Measurements from ENCODE around the gene LRRC30. TPM values are rescaled to one million over a fixed set of nuclear protein-coding genes. Genes with fewer than 3 reads are reported as not detected.

Gene LRRC30
- total and polyA plus RNA-seq, 2 of the 4 experiments (the other 2 are of a cell fraction): not detected

GRCh38 chr18:7197854-7198253 is 33.0 kb upstream of the LRRC30 start:
- Histone ChIP-seq H3K4me3 (ENCODE audit: insufficient read depth, low read depth, low read length) (no peak overlapping the region), H3K9me1 (ENCODE audit: insufficient read depth, low read length) (no peaks in the 10 kb centered on the region), H2BK20ac (ENCODE audit: low read depth, low read length) (no peak overlapping the region), H3K56ac (ENCODE audit: extremely low read depth, insufficient read depth, low read length) (no peak overlapping the region), H3K4ac (ENCODE audit: low read depth, low read length) (no peak overlapping the region), H3K27ac (ENCODE audit: insufficient read depth, low read length) (no peak overlapping the region), H3K9ac (ENCODE audit: low read depth, low read length) (no peak overlapping the region), H4K20me1 (ENCODE audit: insufficient read depth, low read length) (no peaks in the 10 kb centered on the region), H4K91ac (ENCODE audit: insufficient read depth, low read depth, low read length) (no peak overlapping the region), H2AK5ac (ENCODE audit: low read depth, low read length) (no peak overlapping the region), H3K18ac (ENCODE audit: low read depth, low read length) (no peak overlapping the region), H3K9me3 (ENCODE audit: control insufficient read depth, insufficient read depth, low read length) (no peaks in the 10 kb centered on the region), H3K4me1 (ENCODE audit: control insufficient read depth, insufficient read depth, low read length) (peaks cover 1% of the 10 kb centered on the region; the same call in 1 of the 2 replicates), H2AFZ (replicated peaks; ENCODE audit: low read length, poor library complexity) (no peak overlapping the region), H2AK9ac (replicated peaks; ENCODE audit: low read depth, low read length, poor library complexity) (no peak overlapping the region), H3K79me1 (ENCODE audit: low read depth in 1 of 2, low read length in 2 of 2) (no peaks in the 10 kb centered on the region), H2BK15ac (ENCODE audit: low read depth, low read length) (no peak overlapping the region), H3K36me3 (ENCODE audit: control insufficient read depth, insufficient read depth, low read length) (no peaks in the 10 kb centered on the region), H3K4me2 (ENCODE audit: low read depth, low read length) (no peak overlapping the region), H2BK5ac (ENCODE audit: low read depth, low read length, poor library complexity, severe bottlenecking) (no peak overlapping the region), H3K27me3 (ENCODE audit: control insufficient read depth, insufficient read depth, low read length) (peaks cover 2% of the 10 kb centered on the region; the same call in 1 of the 2 replicates), H3K14ac (replicated peaks; ENCODE audit: low read depth, low read length) (no peak overlapping the region), H4K5ac (ENCODE audit: low read depth, low read length) (no peak overlapping the region), H2BK120ac (ENCODE audit: low read depth, low read length) (no peak overlapping the region), H4K8ac (ENCODE audit: low read depth in 2 of 2, low read length in 2 of 2) (no peak overlapping the region), H3K23ac (ENCODE audit: low read depth, low read length) (no peak overlapping the region)
- POLR2A ChIA-PET (ENCODE audit: unreplicated experiment): no interaction called here
- no TSS peak for BruUV-seq (replicated peaks)
- ATAC-seq (ENCODE audit: low read depth) (no peak; the same call in 1 of the 2 replicates), DNase-seq (no peak)
- in situ Hi-C loops (cut with MboI; ENCODE audit: low sequenced_read_pairs) (no loop called here), intact Hi-C loops (cut with micrococcal nuclease) (no loop called here), dilution Hi-C loops (cut with HindIII; ENCODE audit: low sequenced_read_pairs, unreplicated experiment) (no loop called here)
- no peak for TF ChIP-seq MAFK (IDR thresholded peaks at IDR 0.05; ENCODE audit: low read depth, low read length)
- TF ChIP-seq BHLHE40 (IDR thresholded peaks at IDR 0.05; ENCODE audit: low read depth, low read length): no peak
- no peak for TF ChIP-seq RCOR1 (IDR thresholded peaks at IDR 0.05; ENCODE audit: insufficient replicate concordance, low read length)
- TF ChIP-seq RFX5 (IDR thresholded peaks at IDR 0.05; ENCODE audit: low read depth, low read length): no peak
- TF ChIP-seq CEBPB (IDR thresholded peaks at IDR 0.05; ENCODE audit: low read depth, low read length): no peak
- CTCF ChIA-PET: no interaction called here
- WGBS, 2 experiments (ENCODE audit: extremely low coverage in 2 of 2, insufficient read length in 1 of 2): 54% methylated on average over 2 of the region's 2 CpGs; no CpG with 5 or more reads in 1 of the 2 experiments

Data from IMR-90 (cell line).